SH-SY5Y (cell line): ENCODE data around the gene TACC2.

Experiments
- GATA2 ChIP-seq: IDR thresholded peaks from 2 replicates; pipeline ENCODE4 v1.6.1; 2011; ENCODE audit warnings: mild to moderate bottlenecking, low read depth, low read length
- GATA3 ChIP-seq: IDR thresholded peaks from 2 replicates; pipeline ENCODE4 v1.6.1; 2011; ENCODE audit warnings: low read depth, mild to moderate bottlenecking, low read length, moderate library complexity

Gene TACC2

GRCh38 chr10:122259075-122259466 lies 270.1 kb downstream of the TACC2 start:
- TF ChIP-seq GATA2 (no peak), GATA3 (no peak)

- no peak for TF ChIP-seq GATA3
- no peak for TF ChIP-seq GATA2
These were observed 272.6 kb downstream of the TACC2 start for GRCh38 chr10:122261584-122261983.

GRCh38 chr10:122263971-122264370 lies 275.0 kb downstream of the TACC2 start:
- TF ChIP-seq GATA3 (no peak), GATA2 (no peak)

- no peak for TF ChIP-seq GATA3
- TF ChIP-seq GATA2 = no peak
These were observed 275.5 kb downstream of the TACC2 start for GRCh38 chr10:122264436-122264835.

GRCh38 chr10:122264931-122265330 lies 276.0 kb downstream of the TACC2 start:
- TF ChIP-seq GATA3 = no peak
- no peak for TF ChIP-seq GATA2

GRCh38 chr10:122265896-122266295 lies 276.9 kb downstream of the TACC2 start:
- no peak for TF ChIP-seq GATA2
- no peak for TF ChIP-seq GATA3

- TF ChIP-seq GATA3 (no peak), GATA2 (no peak)
These were observed 279.1 kb downstream of the TACC2 start for GRCh38 chr10:122267849-122268737.

GRCh38 chr10:122269059-122269687 lies 280.2 kb downstream of the TACC2 start:
- TF ChIP-seq GATA2 = no peak
- no peak for TF ChIP-seq GATA3

- TF ChIP-seq GATA3 (no peak), GATA2 (no peak)
These were observed 282.1 kb downstream of the TACC2 start, which contains the start of gene BTBD16 for GRCh38 chr10:122271076-122271475. Gene BTBD16 (plus strand): TSS chr10:122271296. CDS start chr10:122275082, 3,786 bp downstream.

- TF ChIP-seq GATA2 = no peak
- TF ChIP-seq GATA3 = no peak
These were observed 285.1 kb downstream of the TACC2 start for GRCh38 chr10:122273966-122274545.

GRCh38 chr10:122276611-122277208 lies 287.7 kb downstream of the TACC2 start:
- no peak for TF ChIP-seq GATA3
- TF ChIP-seq GATA2 = no peak

- no peak for TF ChIP-seq GATA2
- no peak for TF ChIP-seq GATA3
These were observed 288.7 kb downstream of the TACC2 start for GRCh38 chr10:122277526-122278136.

- TF ChIP-seq GATA2 (no peak), GATA3 (no peak)
These were observed 290.8 kb downstream of the TACC2 start for GRCh38 chr10:122279725-122280141.

- TF ChIP-seq GATA2 (no peak), GATA3 (no peak)
These were observed 291.2 kb downstream of the TACC2 start for GRCh38 chr10:122280156-122280555.
